DMS114 treated with DMSO at 0.1 percent for 48 hours (cell line): ENCODE results near the gene MICALL2.

Experiments used
- DNase-seq: peaks from one replicate; lab custom pipeline; 2025; ENCODE audit not compliant: unreplicated experiment; lab: John Stamatoyannopoulos, UW

The MICALL2 gene

DNA sequence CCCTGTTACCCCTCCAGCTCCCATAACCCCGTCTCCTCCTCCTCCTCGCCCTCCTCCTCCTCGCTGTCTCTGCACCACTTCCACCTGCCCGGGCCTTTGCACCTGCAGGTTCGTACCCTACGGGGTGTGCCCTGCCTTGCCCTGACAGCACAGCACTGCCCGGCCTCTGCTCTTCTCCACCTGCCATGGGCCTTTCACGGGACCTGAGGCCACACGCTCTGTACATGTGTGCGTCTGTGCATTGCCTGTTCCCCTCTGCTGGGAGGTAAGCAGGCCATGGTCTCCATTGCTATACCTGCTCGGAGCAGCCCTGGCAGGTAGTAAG is 40.0 kb downstream of the MICALL2 start:
- DNase-seq = no peak

GRCh38 chr7:1418505-1419309 is 40.6 kb downstream of the MICALL2 start:
- peak; percentile 12 for DNase-seq

DNA sequence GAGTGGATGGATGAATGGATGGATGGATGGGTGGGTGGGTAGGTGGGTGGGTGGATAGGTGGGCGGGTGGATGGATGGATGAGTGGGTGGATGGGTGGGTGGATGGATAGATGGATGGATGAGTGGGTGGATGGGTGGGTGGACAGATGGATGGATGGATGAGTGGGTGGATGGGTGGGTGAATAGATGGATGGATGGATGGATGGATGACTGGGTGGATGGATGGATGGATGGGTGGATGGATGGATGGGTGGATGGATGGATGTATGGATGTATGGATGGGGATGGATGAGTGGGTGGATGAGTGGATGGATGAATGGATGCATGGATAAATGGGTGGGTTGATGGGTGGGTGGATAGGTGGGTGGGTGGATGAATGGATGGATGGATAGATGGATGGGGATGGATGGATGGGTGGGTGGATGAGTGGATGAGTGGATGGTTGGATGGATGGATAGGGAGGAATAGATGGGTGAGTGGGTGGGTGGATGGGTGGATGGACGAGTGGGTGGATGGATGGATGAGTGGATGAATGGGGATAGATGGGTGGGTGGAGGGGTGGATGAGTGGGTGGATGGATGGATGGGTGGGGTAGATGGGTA is 43.8 kb downstream of the MICALL2 start:
- DNase-seq = no peak

- no peak for DNase-seq
These were observed 45.2 kb downstream of the MICALL2 start for GRCh38 chr7:1413936-1414639.

DNA sequence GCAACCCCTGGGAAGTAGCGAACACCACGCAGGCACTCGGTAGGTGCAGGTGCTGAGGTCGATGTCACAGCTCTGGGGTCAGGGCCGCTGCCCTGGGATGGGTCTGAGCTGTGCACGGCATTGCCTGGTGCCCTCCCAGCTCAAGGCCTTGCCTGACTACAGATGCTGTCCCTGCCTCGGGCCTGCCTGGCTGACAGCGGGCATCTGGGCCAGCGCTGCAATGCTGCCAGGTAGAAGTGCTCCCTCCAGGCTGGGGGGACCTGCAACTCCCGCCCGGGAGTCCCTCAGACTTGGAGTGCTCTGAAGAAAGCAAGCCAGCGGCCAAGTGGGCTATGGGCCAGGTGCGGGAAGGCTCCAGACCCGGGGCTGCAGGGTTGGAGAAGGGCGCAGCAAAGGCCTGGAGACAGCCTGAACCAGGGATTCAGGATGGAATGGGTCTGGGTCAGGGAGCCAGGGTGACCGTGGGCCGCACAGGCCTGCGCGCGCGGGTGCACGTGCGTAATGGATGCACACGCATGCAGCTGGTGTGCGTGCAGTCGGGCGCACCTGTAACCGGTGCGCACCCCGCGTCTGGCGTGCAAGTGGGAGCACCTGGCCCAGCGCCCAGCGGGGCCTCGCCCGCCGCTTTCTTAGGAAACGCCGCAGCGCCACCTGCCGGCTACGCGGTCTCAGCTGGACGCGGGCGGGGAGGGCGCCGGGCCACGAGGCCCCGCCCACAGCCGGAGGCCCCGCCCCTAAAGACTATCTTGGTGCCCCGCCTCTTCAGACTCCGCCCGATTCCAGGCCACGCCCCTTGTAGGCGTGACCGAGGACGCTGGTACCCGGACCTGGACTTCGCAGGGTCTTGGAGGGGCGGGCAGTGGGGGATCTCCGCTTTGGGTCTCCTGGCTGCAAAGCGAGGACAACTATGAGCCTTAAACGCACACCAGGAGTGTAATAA is 46.7 kb downstream of the MICALL2 start:
- DNase-seq = peak; percentile 58

DNA sequence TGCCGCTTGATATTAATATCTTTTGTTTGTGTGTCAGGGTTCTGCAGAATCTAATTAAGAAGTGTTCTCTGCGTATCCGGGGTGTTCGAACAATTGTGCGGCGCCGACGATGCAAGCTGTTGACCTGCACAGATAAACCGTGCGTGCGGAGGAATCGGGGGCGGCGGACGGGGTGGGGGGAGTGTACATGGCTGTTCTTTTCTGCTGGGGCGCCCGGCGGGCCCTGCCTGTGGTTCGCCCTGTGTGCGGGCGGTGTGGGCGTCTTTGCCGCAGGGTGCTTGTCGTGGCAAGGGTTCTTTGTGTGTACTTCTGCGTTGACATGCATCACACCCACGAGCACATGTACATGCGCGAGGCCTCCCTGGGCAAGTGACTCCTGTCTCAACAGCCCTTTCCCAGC is 47.9 kb downstream of the MICALL2 start:
- no peak for DNase-seq

GRCh38 chr7:1410992-1411391 is 48.3 kb downstream of the MICALL2 start:
- DNase-seq = no peak

DNA sequence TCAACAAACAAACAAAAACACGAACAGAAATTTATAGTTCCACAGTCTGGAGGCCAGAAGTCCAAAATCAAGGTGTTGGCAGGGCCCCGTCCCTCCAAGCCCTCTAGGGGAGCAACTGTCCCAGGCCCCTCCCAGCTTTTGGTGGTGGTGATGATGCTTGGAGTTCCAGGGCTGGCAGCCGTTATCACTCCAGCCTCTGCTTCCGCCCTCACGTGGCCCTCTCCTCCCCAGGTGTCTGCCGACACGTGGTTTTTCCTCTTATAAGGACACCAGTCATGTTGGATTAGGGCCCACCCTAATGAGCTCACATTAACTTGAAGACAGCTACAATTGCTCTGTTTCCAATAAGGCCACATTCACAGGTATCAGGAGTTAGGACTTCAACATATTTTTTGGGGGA is 49.7 kb downstream of the MICALL2 start:
- no peak for DNase-seq

GRCh38 chr7:1408466-1408865 is 50.8 kb downstream of the MICALL2 start:
- no peak for DNase-seq

- no peak for DNase-seq
These were observed 51.4 kb downstream of the MICALL2 start for GRCh38 chr7:1407892-1408291.

GRCh38 chr7:1404898-1405548 is 54.2 kb downstream of the MICALL2 start:
- no peak for DNase-seq

DNA sequence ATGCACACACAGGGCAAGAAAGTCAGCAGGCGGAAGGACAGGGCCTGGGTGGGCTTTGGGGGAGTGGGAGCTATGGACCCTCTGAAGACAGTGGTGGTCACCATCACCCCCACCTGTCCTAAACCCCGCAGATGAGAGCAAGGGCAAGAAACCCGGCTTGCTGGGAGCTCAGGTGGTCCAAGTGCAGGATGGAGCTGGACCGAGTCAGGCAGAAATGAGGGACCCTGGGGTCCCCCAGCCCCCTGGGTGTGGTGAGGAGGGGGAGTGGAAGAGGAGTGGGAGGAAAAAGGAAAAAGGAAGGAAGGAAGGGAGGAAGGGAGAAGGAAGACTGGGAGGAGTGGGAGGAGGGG is 54.8 kb downstream of the MICALL2 start:
- DNase-seq = no peak

DNA sequence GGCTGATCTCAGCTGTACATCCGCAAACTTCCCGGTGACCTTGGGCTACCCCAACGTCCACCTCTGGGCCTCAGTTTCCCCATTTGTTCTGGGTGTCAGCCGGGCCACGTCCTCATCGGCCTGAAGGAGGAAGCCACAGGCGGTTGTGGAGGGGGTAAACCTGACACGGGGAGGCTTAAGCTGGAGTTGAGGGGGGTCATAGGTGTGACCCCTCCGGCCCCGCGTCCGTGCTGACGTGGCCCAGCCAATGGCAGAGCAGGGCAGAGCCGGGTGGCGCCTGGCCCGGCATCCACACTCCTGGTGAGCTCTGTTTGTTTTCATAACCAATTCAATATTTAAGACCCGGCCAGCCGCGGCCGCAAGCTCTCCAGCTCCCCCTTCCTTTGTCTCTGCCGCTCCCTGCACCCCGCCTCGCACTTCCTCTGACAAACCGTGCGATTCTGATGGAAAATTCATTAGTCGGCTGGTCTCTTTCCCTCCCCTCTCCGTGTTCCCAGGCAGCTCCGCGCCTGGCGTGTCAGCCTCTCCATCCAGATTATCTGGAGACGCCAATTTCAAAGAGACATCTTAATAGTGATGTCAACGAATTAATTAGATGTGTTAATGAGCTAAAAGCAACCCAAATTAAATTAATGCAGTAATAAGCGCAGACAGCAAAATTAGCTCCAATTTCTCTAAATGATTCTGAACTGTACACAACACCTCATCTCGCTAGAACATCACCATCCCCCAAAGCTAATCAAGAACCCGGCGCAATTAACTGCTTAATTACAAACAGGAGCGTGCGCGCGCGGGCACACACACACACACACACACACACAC is 55.4 kb downstream of the MICALL2 start:
- DNase-seq = no peak

- no peak for DNase-seq
These were observed 56.3 kb downstream of the MICALL2 start for GRCh38 chr7:1402791-1403637.

DNA sequence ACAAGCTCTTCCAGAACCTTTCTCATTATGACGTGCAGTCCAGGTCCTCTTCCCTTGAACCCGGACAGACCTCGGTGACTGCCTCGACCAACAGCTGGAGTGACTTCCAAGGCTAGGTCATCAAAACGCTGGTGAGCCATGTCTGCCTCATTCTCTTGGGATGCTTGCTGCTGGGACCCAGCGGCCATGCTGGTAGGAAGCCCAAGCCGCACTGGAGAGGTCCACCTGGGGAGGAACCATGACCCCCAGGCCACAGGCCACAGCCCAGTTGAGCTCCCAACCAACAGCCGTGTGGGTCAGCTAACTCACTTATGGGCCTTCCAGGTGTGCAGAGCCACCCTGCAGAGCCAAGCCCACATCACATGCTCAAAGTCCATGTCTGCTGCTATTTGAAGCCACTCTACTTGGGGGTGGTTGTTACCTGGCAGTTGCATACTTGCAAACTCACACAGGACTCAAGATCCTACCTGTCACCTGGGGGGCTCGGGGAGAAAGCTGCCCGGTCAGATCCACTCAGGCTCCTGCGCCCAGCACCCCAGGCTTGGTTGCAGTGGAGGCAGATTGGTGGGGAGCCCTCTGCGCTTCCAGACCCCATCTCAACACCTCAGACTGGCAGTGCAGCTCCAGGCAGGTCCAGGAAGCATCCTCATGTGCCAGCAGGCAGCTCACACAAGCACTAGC is 57.0 kb downstream of the MICALL2 start:
- DNase-seq = no peak

DNA sequence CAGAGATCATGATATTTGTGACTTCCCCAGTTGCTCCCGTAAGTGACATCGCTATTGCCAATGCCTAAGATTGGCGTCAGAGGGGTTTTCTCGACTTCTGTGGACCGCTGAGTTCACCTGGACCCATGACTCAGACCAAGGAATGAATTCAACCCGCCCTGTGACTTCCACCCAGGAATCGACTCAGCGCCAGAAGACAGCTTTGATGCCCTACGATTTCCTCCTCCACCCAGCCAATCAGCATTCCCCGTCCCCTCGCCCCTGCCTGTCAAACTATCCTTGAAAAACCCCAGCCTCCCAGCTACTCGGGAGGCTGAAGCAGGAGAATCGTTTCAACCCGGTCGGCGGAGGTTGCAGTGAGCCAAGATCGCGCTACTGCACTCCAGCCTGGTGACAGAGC is 58.3 kb downstream of the MICALL2 start:
- no peak for DNase-seq

- no peak for DNase-seq
These were observed 58.9 kb downstream of the MICALL2 start for GRCh38 chr7:1400371-1400770.

DNA sequence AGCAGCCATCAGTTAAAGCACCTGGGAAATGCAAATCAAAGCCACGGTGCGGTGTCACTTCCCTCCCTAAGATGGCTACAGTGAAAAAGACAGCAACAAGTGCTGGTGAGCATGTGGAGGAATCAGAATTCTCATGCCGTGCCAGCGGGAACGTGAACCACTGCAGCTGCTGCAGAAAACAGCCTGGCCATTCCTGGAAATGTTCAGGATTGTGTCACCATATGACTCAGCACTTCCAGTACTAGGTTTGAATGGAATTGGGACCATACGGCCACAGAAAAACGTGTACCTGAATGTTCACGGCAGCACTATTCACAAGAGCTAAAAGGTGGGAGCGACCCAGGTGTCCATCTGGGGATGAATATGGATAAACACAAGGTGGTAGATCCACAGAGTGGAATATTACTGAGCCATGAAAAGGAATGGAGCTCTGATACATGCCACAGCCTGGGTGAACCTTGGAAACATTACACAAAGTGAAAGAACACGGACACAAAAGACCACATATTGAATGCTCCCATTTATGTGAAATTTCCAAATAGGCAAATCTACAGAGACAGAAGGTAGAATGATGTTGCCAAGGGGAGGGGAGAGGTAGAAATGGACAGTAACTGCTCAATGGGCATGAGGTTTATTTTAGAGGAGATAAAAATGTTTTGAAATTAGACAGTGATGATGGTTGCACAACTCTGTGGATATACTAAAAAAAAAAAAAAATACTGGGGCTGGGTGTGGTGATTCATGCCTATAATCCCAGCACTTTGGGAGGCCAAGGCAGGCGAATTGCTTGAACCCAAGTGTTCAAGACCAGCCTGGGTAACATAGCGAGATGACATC is 61.6 kb downstream of the MICALL2 start:
- no peak for DNase-seq
